Smooth muscle cell (in vitro differentiated cells): Measurements from ENCODE around the gene FRMD1. TPM values are rescaled to one million over a fixed set of nuclear protein-coding genes. Genes with fewer than 3 reads are reported as not detected.

ENCODE experiments used
- DNase-seq: peaks from one replicate; lab custom pipeline; 2025; ENCODE audit not compliant: unreplicated experiment; lab: John Stamatoyannopoulos, UW
- H2AFZ ChIP-seq: fragments of 200-600 bp; sonication (generic); 2 replicates; pipeline ENCODE4 v1.6.0; 2016; ENCODE audit warnings: antibody characterized with exemption, low read depth, mild to moderate bottlenecking
- H3F3A ChIP-seq: fragments of 200-600 bp; sonication (generic); 2 replicates; pipeline ENCODE4 v1.6.0; 2017; ENCODE audit warnings: antibody characterized with exemption, low read depth
- H3K27ac ChIP-seq: fragments of 200-600 bp; sonication (generic); 2 replicates; pipeline ENCODE4 v1.5.1; 2016; ENCODE audit warnings: low read depth, mild to moderate bottlenecking
- H3K27me3 ChIP-seq: fragments of 200-600 bp; sonication (generic); 2 replicates; pipeline ENCODE4 v1.6.1; 2016; ENCODE audit warnings: low read depth, mild to moderate bottlenecking
- H3K36me3 ChIP-seq: fragments of 200-600 bp; sonication (generic); 2 replicates; pipeline ENCODE4 v1.5.1; 2016; ENCODE audit warnings: low read depth
- H3K4me1 ChIP-seq: fragments of 200-600 bp; sonication (generic); 2 replicates; pipeline ENCODE4 v1.5.1; 2016; ENCODE audit warnings: low read depth
- H3K4me2 ChIP-seq: fragments of 200-600 bp; sonication (generic); 2 replicates; pipeline ENCODE4 v1.6.0; 2016; ENCODE audit warnings: mild to moderate bottlenecking
- H3K4me3 ChIP-seq: fragments of 200-600 bp; sonication (generic); 2 replicates; pipeline ENCODE4 v1.5.1; 2016; ENCODE audit warnings: mild to moderate bottlenecking
- H3K79me2 ChIP-seq: fragments of 200-600 bp; sonication (generic); 2 replicates; pipeline ENCODE4 v1.6.0; 2016; ENCODE audit warnings: low read depth, mild to moderate bottlenecking
- H3K9ac ChIP-seq: fragments of 200-600 bp; sonication (generic); 2 replicates; pipeline ENCODE4 v1.6.0; 2016; ENCODE audit warnings: low read depth
- H3K9me3 ChIP-seq: fragments of 200-600 bp; sonication (generic); replicated peaks from 2 replicates; pipeline ENCODE4 v1.5.1; 2016; ENCODE audit warnings: low read depth
- H4K20me1 ChIP-seq: fragments of 200-600 bp; sonication (generic); 2 replicates; pipeline ENCODE4 v1.6.0; 2016; ENCODE audit warnings: low read depth
- WGBS: methylation state at CpG from one replicate; pipeline ENCODE4 v1.1.7; 2016; ENCODE audit warnings: low lambda C conversion rate; 5-methylcytosine and 5-hydroxymethylcytosine counted together
- polyA plus RNA-seq: library from polyadenylated mRNA; unstranded; fragments of >200 nt; fragmentation: Nextera tagmentation; extraction: Ambion mirVana; gene quantifications from 2 replicates; pipeline ENCODE4 v1.2.1, GENCODE V29; 2016
- total RNA-seq: library from RNA; depleted of rRNA; stranded (reverse); fragments of >200 nt; gene quantifications from 2 replicates; pipeline ENCODE4 v1.2.3, GENCODE V29; 2014
- TF ChIP-seq, protein P1 (sequence below): fragments of 200-600 bp; sonication (generic); IDR thresholded peaks from 2 replicates; pipeline ENCODE4 v1.5.1; 2017; ENCODE audit warnings: borderline replicate concordance, mild to moderate bottlenecking, antibody characterized with exemption; ENCODE audit not compliant: insufficient read depth, poor library complexity, severe bottlenecking

The FRMD1 gene
- total and polyA plus RNA-seq, 2 experiments from 2014 or later, result not detected

DNA sequence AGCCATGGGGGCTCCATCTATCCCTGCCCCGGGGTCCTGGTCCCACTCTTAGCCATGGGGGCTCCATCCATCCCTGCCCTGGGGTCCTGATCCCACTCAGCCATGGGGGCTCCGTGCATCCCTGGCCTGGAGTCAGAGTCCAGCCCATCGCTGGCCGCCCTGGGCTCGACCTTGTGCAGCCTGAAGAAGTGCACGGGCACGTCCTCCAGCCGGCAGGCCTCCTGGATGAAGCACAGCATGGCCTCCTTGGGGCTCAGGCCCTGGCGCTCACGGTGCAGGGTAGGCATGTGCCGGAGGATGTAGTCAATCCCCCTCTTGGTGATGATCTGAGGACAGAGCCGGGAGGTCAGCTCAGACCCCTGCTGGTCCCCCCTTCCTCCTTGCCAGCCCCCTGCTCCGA lies 15.6 kb downstream of the FRMD1 start:
- TF ChIP-seq, protein P1, sequence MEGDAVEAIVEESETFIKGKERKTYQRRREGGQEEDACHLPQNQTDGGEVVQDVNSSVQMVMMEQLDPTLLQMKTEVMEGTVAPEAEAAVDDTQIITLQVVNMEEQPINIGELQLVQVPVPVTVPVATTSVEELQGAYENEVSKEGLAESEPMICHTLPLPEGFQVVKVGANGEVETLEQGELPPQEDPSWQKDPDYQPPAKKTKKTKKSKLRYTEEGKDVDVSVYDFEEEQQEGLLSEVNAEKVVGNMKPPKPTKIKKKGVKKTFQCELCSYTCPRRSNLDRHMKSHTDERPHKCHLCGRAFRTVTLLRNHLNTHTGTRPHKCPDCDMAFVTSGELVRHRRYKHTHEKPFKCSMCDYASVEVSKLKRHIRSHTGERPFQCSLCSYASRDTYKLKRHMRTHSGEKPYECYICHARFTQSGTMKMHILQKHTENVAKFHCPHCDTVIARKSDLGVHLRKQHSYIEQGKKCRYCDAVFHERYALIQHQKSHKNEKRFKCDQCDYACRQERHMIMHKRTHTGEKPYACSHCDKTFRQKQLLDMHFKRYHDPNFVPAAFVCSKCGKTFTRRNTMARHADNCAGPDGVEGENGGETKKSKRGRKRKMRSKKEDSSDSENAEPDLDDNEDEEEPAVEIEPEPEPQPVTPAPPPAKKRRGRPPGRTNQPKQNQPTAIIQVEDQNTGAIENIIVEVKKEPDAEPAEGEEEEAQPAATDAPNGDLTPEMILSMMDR, result no peak
- Histone ChIP-seq H3K9me3 (no peaks in the 10 kb centered on the region), H3K9ac (no peak overlapping the region), H3K4me2 (no peak overlapping the region), H2AFZ (no peak overlapping the region), H3K4me3 (no peak overlapping the region), H3K79me2 (no peaks in the 10 kb centered on the region), H3K27me3 (no peaks in the 10 kb centered on the region), H4K20me1 (no peaks in the 10 kb centered on the region), H3F3A (no peaks in the 10 kb centered on the region), H3K36me3 (no peaks in the 10 kb centered on the region), H3K4me1 (no peaks in the 10 kb centered on the region), H3K27ac (no peak overlapping the region)
- WGBS, result 94% methylated on average over 13 of the region's 13 CpGs
- no peak for DNase-seq

DNA sequence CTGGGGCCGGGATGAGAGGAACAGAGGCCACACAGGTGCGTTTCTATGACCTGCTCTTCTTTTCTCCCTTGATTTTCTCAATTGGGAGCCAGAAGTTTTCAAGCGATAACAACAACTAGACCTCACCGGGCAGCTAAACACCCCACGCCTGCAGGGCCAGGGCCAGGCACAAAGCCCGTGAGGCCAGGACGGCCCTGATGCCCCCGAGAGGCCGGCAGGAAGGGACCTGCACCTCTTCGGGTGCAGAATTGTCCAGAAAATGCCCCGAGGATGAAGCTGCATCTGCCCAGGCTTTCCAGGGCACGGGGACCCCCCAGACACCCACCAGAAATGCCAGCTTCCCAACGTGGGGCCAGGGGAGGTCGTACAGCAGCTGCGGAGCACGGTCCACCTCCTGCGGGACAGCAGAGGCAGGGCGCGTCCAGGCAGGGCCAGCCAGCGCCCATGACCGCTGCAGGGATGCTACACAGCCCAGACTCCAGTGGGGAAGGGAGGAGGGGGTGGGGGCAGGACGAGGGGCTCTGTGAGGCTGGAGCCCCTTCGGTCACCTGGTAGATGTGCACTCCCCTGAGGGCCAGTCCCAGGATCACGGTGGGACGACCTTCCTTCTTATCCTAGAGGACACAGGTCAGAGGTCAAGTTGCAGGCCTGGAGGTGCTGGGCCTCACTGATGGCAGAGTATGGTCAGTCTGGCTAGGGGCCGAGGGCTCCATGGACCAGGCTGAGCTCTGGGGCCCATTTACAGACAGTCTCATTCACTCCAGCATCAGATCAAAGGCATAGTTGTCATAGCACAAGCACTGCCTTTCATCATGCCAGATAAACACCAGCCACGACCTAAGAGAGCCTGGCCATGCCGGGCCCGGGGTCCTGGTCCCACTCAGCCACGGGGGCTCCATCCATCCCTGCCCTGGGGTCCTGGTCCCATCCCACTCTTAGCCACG lies 16.4 kb downstream of the FRMD1 start:
- no peak overlapping the region for H3K4me3 ChIP-seq
- H3K36me3 ChIP-seq, result no peaks in the 10 kb centered on the region
- H3K4me1 ChIP-seq, result no peaks in the 10 kb centered on the region
- no peak overlapping the region for H3K9ac ChIP-seq
- no peak overlapping the region for H2AFZ ChIP-seq
- H3K9me3 ChIP-seq, result no peaks in the 10 kb centered on the region
- H3K4me2 ChIP-seq, result no peak overlapping the region
- no peak for DNase-seq
- H3K27me3 ChIP-seq, result no peaks in the 10 kb centered on the region
- TF ChIP-seq, protein P1, result no peak
- H3F3A ChIP-seq, result no peaks in the 10 kb centered on the region
- no peak overlapping the region for H3K27ac ChIP-seq
- H4K20me1 ChIP-seq, result no peaks in the 10 kb centered on the region
- no peaks in the 10 kb centered on the region for H3K79me2 ChIP-seq
- 86% methylated on average over 28 of the region's 31 CpGs for WGBS

- no peak for DNase-seq
- no peak overlapping the region for H3K4me2 ChIP-seq
- H4K20me1 ChIP-seq, result no peaks in the 10 kb centered on the region
- no peak overlapping the region for H3K9ac ChIP-seq
- no peaks in the 10 kb centered on the region for H3F3A ChIP-seq
- H3K9me3 ChIP-seq, result no peaks in the 10 kb centered on the region
- no peak overlapping the region for H3K27ac ChIP-seq
- TF ChIP-seq, protein P1, result no peak
- no peaks in the 10 kb centered on the region for H3K36me3 ChIP-seq
- no peaks in the 10 kb centered on the region for H3K27me3 ChIP-seq
- H3K4me1 ChIP-seq, result no peaks in the 10 kb centered on the region
- 95% methylated on average over 29 of the region's 29 CpGs for WGBS
- H2AFZ ChIP-seq, result no peak overlapping the region
- no peaks in the 10 kb centered on the region for H3K79me2 ChIP-seq
- H3K4me3 ChIP-seq, result no peak overlapping the region
Measured at GRCh38 chr6:168061269-168062210, 17.5 kb downstream of the FRMD1 start.
